Fibroblast of the conjunctiva (primary cell): ENCODE results near the gene DMAC2.
"Not testable (repeated sequence)": the region's sequence is repeated elsewhere in the genome, so short reads cannot be mapped to it uniquely, and the experiment has no call there.

ENCODE experiments used
- DNase-seq: peaks from one replicate; pipeline ENCODE4 v3.0.0-alpha.2; 2010; ENCODE audit warnings: low read depth

Gene DMAC2

GRCh38 chr19:41442473-41443355 is 3.0 kb upstream of the DMAC2 start, which contains the start of gene ERICH4:
ERICH4 (plus strand) TSS chr19:41443156; CDS start chr19:41443170, 14 bp downstream.
- no peak for DNase-seq

GRCh38 chr19:41441321-41441945 is 1.7 kb upstream of the DMAC2 start:
- no peak for DNase-seq

- no peak for DNase-seq
Observed at GRCh38 chr19:41437944-41438574, 1.7 kb downstream of the DMAC2 start.

- DNase-seq = no peak
Observed at GRCh38 chr19:41436674-41436951, 3.1 kb downstream of the DMAC2 start.

GRCh38 chr19:41435936-41436673 is 3.6 kb downstream of the DMAC2 start:
- no peak for DNase-seq

GRCh38 chr19:41435376-41435775 is 4.3 kb downstream of the DMAC2 start:
- not testable (repeated sequence) for DNase-seq

GRCh38 chr19:41434450-41434849 is 5.3 kb downstream of the DMAC2 start:
- DNase-seq = no peak

- no peak for DNase-seq
Observed at GRCh38 chr19:41433171-41433570, 6.5 kb downstream of the DMAC2 start.

- peak; percentile 18 for DNase-seq
Observed at GRCh38 chr19:41431426-41432386, 8.0 kb downstream of the DMAC2 start.

GRCh38 chr19:41430922-41431321 is 8.8 kb downstream of the DMAC2 start:
- DNase-seq = no peak

GRCh38 chr19:41428481-41428859 is 11.2 kb downstream of the DMAC2 start:
- DNase-seq = no peak

- DNase-seq = no peak
Observed at GRCh38 chr19:41427647-41428480, 11.8 kb downstream of the DMAC2 start.

GRCh38 chr19:41426952-41427646 is 12.6 kb downstream of the DMAC2 start, which contains the start of gene B3GNT8:
B3GNT8 (minus strand) TSS chr19:41427374; CDS start chr19:41426778, 596 bp downstream.
- DNase-seq = peak; percentile 43

- DNase-seq = no peak
Observed at GRCh38 chr19:41426116-41426841, 13.4 kb downstream of the DMAC2 start.

GRCh38 chr19:41425174-41426115 is 14.3 kb downstream of the DMAC2 start:
- no peak for DNase-seq

- no peak for DNase-seq
Observed at GRCh38 chr19:41424335-41425173, 15.2 kb downstream of the DMAC2 start.

- DNase-seq = no peak
Observed at GRCh38 chr19:41422955-41423354, 16.8 kb downstream of the DMAC2 start.
